Endometrium (tissue), 2 donors: ENCODE measurements around the gene ARFGEF2.

Source experiments
- FAIRE-seq: peaks from 2 replicates; lab custom pipeline; 2012; peaks lifted over from hg19 to GRCh38; lab: Jason Lieb, UNC
- donor health status: control.
- donor health status: control.

ARFGEF2 gene

GRCh38 chr20:48899881-48900280 lies 21.6 kb upstream of the ARFGEF2 start:
- FAIRE-seq, result no peak

GRCh38 chr20:48901326-48901725 lies 20.2 kb upstream of the ARFGEF2 start:
- FAIRE-seq, result no peak

- FAIRE-seq, result no peak
These were observed 17.8 kb upstream of the ARFGEF2 start for GRCh38 chr20:48903705-48904104.

- FAIRE-seq, result no peak
These were observed 16.8 kb upstream of the ARFGEF2 start for GRCh38 chr20:48904566-48905296.

- FAIRE-seq, result no peak
These were observed 16.2 kb upstream of the ARFGEF2 start for GRCh38 chr20:48905297-48905647.

- FAIRE-seq, result no peak
These were observed 15.2 kb upstream of the ARFGEF2 start for GRCh38 chr20:48906221-48906877.

- no peak for FAIRE-seq
These were observed 12.7 kb upstream of the ARFGEF2 start for GRCh38 chr20:48908656-48909319.

GRCh38 chr20:48909910-48910309 lies 11.6 kb upstream of the ARFGEF2 start:
- no peak for FAIRE-seq

- no peak for FAIRE-seq
These were observed 11.1 kb upstream of the ARFGEF2 start for GRCh38 chr20:48910347-48910781.

GRCh38 chr20:48912065-48912464 lies 9.4 kb upstream of the ARFGEF2 start:
- no peak for FAIRE-seq

- no peak for FAIRE-seq
These were observed 4.8 kb upstream of the ARFGEF2 start for GRCh38 chr20:48916699-48917098.

GRCh38 chr20:48919336-48919881 lies 2.1 kb upstream of the ARFGEF2 start:
- FAIRE-seq, result no peak

- no peak for FAIRE-seq
These were observed 1.5 kb upstream of the ARFGEF2 start for GRCh38 chr20:48919882-48920526.

GRCh38 chr20:48920527-48921167 lies 864 bp upstream of the ARFGEF2 start:
- no peak for FAIRE-seq

GRCh38 chr20:48921883-48922820 lies 641 bp downstream of the ARFGEF2 start:
- FAIRE-seq, result no peak

- no peak for FAIRE-seq
These were observed 1.7 kb downstream of the ARFGEF2 start for GRCh38 chr20:48923149-48923718.

- no peak for FAIRE-seq
These were observed 3.2 kb downstream of the ARFGEF2 start for GRCh38 chr20:48924756-48925109.

- FAIRE-seq, result no peak
These were observed 4.8 kb downstream of the ARFGEF2 start for GRCh38 chr20:48926267-48926666.

GRCh38 chr20:48926821-48927220 lies 5.3 kb downstream of the ARFGEF2 start:
- FAIRE-seq, result no peak
